GM08714 (cell line): ENCODE measurements around the gene VCAN.

Source experiments
- H3K4me3 ChIP-seq: fragments of 200-500 bp; sonication (Bioruptor generic); 2 replicates; pipeline ENCODE4 v1.5.1; 2014; ENCODE audit warnings: mild to moderate bottlenecking, low read length, inconsistent platforms
- ZNF274 ChIP-seq: IDR thresholded peaks from 2 replicates; pipeline ENCODE4 v1.6.1; 2012; ENCODE audit warnings: mild to moderate bottlenecking, low read depth, low read length

Gene VCAN

DNA sequence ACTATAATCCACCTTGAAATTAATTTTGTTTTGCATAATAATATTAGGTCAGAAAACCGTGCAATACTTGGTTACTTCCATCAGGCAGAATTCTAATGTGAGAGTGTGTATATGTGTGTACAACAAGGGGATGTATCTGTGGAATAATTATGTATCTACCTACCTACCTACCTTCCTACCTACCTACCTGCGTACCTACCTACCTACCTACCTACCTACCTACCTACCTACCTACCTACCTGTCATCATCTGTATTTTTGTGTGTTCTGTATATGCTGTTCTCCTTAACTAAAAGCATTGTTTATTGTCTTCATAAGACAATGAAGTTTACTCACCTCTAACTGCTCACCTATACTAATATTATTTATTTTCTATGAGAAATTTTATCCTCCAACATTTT is 52.8 kb downstream of the VCAN start:
- H3K4me3 ChIP-seq, result no peak overlapping the region
- TF ChIP-seq ZNF274, result no peak

DNA sequence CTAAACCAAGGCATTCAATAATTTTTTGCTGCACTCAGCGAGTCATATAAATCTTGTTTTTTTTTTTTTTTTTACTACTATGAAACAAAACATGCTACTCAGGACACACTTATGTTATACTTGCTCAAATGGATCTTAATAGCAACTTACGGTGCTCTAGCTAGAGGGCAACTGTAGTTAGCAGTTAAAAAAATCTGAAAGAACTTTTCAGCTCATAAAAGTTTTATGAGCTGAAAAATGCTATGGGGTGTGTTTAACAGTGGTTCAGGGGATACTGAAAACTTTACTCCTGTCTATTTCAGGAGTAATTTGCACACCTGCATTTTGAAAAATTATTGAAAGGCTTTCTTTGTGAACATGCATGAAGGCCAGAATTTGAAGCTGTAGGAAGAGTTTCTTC is 53.4 kb downstream of the VCAN start:
- no peak overlapping the region for H3K4me3 ChIP-seq

DNA sequence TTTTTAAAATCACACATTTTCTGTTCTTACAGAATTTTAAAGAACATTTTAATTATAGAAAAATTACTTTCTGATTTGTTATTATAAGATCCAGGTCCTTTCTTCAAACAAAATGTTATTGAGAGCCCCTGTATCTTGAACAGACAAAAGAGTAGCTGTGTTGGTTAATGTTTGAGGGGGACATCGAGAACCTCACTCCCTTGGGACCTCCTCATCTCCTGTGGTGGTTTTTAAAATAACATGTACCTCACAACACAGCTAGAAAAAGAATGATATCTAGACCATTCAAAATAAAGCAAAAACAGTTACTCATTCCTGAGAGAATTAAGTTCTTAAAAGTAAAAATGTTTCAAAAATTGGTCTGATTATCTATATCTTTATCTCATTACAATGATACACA is 54.7 kb downstream of the VCAN start:
- no peak for TF ChIP-seq ZNF274
- H3K4me3 ChIP-seq, result no peak overlapping the region

More for the DNA sequence above, 53.4 kb downstream of the VCAN start:
- TF ChIP-seq ZNF274, result no peak

DNA sequence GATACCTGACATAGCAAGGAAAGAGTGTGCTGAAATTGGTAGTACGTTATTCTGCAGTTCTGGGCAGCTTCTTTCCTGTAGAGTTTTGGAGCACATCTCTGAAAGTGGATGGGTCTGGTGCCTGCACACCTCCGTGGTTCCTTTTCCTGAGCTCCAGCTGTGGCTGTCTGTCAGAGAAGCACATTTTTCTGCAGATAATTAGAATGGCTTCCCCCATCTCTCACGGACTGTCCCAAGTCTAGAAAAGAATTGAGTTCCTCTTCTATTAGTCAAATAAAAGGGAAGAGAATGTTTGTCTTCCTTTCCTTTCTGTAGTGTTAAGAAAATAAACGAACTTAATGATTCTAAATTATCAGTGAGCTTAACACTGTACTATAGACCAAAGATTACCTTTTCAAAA is 55.7 kb downstream of the VCAN start:
- no peak for TF ChIP-seq ZNF274
- no peak overlapping the region for H3K4me3 ChIP-seq

DNA sequence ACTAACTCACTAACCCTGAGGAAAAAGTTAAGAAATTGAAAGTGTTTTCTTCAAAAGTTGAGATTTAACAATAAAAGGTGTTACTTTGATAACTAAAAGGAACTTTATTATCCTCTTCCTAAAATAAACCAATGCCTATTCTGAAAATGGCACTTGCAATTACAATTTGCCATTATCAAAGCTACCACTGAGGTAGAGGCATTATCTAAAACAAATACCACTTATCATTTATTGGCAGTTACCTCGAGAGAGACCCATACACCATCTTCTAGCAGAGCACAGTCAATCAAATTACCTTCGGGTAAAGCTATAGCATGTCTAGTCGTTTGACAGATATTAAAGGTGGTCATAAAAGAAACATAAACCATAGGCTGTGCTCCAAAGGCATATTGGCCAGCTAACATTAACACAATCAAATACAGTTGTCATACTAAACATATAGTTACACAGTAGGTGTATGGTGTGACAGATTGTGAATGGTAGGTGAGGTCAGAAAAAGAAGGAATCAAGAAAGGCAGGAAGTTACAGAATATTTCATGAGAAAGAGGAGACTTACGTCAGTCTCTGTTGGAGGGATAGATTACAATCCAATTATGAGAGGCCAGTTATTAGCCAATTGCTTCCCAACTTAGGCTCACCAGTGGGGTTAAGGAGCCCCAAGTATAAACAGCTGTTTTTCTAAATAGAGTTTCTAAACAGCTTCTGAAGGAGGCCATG is 56.3 kb downstream of the VCAN start:
- H3K4me3 ChIP-seq, result no peak overlapping the region
- no peak for TF ChIP-seq ZNF274

DNA sequence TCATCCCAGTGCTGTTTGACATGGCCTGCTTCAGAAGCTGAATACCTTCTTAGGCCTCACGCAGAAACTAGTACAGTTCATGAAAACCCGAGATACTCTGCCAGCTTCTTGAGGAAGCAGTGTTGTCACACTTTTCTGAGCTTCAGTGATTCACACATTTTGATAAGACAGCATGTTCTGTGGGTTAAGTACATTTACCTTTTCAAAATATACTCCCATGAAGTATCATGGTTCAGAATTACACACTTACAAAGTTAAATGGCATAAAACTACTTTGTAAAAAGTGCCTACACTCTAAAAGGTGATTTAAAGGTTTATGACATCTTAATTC is 56.9 kb downstream of the VCAN start:
- H3K4me3 ChIP-seq, result no peak overlapping the region
- TF ChIP-seq ZNF274, result no peak

DNA sequence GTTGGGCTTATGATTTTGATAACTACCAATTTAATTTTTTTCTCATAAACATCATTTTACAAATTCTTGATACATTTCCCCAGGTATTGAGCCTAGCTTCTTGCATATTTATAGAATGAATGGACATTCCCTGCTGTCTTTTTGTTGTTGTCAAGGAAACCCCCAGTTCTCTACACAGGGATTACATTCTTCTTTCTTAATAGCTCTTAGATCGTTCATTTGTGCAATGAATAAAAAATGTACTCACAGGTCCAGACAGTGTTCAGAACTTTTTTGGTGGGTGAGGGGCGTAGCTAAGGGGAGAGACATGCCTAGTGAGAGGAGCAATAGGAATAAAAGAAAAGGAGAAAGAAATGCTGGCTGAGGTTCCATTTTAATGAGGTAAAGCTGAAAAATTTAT is 58.6 kb downstream of the VCAN start:
- H3K4me3 ChIP-seq, result no peak overlapping the region
- no peak for TF ChIP-seq ZNF274

DNA sequence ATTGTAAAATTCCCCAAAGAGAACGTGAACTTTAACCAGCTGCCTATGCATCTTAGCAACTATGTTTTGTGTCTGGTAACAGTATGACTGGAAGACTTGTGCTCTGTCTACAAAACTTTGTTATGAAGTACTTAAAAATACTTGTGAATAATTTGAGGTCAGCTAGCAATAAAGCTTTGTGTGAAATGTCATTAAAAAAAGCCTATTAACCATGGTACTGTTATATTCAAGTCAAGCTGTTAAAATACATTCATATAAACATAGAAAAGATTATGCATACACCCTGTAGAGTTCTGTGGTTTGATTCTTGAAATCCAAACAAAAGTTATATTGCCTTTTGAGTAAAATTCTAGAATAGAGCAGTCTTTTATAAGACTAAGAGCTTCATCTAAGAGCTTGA is 60.1 kb downstream of the VCAN start:
- H3K4me3 ChIP-seq, result no peak overlapping the region
- no peak for TF ChIP-seq ZNF274

DNA sequence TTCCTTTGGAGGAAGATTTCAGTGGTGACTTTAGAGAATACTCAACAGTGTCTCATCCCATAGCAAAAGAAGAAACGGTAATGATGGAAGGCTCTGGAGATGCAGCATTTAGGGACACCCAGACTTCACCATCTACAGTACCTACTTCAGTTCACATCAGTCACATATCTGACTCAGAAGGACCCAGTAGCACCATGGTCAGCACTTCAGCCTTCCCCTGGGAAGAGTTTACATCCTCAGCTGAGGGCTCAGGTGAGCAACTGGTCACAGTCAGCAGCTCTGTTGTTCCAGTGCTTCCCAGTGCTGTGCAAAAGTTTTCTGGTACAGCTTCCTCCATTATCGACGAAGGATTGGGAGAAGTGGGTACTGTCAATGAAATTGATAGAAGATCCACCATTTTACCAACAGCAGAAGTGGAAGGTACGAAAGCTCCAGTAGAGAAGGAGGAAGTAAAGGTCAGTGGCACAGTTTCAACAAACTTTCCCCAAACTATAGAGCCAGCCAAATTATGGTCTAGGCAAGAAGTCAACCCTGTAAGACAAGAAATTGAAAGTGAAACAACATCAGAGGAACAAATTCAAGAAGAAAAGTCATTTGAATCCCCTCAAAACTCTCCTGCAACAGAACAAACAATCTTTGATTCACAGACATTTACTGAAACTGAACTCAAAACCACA is 67.4 kb downstream of the VCAN start:
- no peak for TF ChIP-seq ZNF274
- H3K4me3 ChIP-seq, result no peak overlapping the region

DNA sequence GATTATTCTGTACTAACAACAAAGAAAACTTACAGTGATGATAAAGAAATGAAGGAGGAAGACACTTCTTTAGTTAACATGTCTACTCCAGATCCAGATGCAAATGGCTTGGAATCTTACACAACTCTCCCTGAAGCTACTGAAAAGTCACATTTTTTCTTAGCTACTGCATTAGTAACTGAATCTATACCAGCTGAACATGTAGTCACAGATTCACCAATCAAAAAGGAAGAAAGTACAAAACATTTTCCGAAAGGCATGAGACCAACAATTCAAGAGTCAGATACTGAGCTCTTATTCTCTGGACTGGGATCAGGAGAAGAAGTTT is 67.9 kb downstream of the VCAN start:
- no peak for TF ChIP-seq ZNF274
- no peak overlapping the region for H3K4me3 ChIP-seq

DNA sequence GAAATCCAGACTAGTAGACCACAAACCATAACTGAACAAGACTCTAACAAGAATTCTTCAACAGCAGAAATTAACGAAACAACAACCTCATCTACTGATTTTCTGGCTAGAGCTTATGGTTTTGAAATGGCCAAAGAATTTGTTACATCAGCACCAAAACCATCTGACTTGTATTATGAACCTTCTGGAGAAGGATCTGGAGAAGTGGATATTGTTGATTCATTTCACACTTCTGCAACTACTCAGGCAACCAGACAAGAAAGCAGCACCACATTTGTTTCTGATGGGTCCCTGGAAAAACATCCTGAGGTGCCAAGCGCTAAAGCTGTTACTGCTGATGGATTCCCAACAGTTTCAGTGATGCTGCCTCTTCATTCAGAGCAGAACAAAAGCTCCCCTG is 68.6 kb downstream of the VCAN start:
- no peak for TF ChIP-seq ZNF274
- no peak overlapping the region for H3K4me3 ChIP-seq

DNA sequence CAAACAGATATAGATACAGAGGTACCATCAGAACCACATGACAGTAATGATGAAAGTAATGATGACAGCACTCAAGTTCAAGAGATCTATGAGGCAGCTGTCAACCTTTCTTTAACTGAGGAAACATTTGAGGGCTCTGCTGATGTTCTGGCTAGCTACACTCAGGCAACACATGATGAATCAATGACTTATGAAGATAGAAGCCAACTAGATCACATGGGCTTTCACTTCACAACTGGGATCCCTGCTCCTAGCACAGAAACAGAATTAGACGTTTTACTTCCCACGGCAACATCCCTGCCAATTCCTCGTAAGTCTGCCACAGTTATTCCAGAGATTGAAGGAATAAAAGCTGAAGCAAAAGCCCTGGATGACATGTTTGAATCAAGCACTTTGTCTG is 69.2 kb downstream of the VCAN start:
- no peak for TF ChIP-seq ZNF274

DNA sequence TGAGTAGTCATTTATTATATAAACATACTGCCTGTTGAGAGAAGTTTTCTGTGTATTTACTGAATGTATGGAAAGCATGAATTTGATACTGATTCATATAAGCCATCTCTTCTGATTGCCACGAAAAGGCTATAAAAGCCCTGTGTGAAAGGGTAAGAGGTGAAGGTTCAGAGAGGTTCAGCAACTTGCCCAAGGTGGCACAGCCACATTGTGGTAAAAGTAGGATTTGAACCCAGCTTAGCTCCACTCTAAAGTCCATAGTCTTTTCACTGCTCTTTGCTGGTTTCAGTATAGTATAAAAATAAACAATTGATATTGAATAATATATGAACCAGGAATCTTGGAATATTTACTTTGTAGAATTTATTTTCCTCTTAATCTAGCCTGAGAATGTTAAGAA is 71.3 kb downstream of the VCAN start:
- TF ChIP-seq ZNF274, result no peak
- H3K4me3 ChIP-seq, result no peak overlapping the region

More for the DNA sequence above, 69.2 kb downstream of the VCAN start:
- H3K4me3 ChIP-seq, result no peak overlapping the region

DNA sequence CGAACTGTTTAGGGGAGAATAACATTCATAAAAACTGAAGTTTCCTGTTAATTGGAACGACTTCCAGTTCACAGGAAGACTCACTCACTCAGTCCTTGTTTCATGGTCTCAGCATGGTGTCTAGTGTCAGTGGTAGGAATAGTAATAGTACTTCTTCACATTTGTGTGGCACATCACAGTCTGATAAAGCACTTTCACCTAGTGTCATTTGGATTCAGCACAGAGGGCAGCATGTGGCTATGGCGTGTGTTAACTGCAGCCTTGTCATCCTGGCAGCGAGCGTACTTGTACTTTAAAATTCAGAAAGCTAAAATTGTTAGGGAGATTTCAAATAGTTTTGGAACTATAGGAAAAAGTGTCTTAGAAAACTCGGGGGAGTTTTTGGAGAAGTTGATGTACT is 72.4 kb downstream of the VCAN start:
- TF ChIP-seq ZNF274, result no peak
- no peak overlapping the region for H3K4me3 ChIP-seq

DNA sequence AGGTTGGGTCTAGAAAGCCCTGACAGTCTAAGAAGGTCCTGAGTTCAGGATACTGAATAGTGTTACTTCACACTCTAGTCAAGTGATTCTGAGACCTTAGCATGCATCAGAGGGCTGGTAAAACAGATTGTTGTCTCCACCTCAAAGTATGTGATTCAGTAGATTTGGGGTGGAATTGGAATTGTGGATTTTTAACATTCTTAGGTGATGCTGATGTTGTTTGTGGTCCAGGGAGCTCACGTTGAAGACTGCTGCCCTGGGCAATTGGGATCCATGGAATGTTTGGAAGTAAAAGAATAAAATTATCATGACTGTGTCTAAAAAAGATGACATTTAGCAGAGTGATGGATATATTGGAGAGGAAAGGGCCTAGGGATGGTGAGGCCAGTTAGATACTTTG is 75.6 kb downstream of the VCAN start:
- no peak overlapping the region for H3K4me3 ChIP-seq
- TF ChIP-seq ZNF274, result no peak

DNA sequence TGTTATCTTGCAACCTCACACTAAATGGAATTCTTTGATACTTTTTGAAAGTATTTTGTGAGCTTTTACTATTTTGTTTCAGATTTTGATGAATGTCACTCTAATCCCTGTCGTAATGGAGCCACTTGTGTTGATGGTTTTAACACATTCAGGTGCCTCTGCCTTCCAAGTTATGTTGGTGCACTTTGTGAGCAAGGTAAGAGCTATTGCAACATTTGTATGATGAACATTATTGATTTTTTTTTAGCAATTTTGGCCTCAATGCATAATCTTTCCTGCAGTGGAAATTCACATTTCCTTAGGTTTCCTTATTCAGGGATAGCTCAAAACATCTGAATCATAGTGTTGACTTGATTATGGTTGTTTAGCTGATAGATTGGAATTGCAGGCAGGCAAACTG is 76.3 kb downstream of the VCAN start:
- H3K4me3 ChIP-seq, result no peak overlapping the region
- TF ChIP-seq ZNF274, result no peak
